G401 (cell line): ENCODE measurements around the gene UBE2O. TPM values are rescaled to one million over a fixed set of nuclear protein-coding genes. Genes with fewer than 3 reads are reported as not detected.
A peak's percentile ranks its signal among the peaks of the same experiment; 100 is the strongest.

Source experiments
- DNase-seq: peaks from one replicate; pipeline ENCODE4 v3.0.0-alpha.2; 2015; ENCODE audit warnings: low spot score
- in situ Hi-C: cut with HindIII; loops from 2 replicates; pipeline ENCODE4 v1.10.0; 2016; ENCODE audit warnings: low sequenced_read_pairs, mixed read lengths
- total RNA-seq: library from RNA; depleted of rRNA; stranded (reverse); fragments of >200 nt; shearing (Covaris generic); gene quantifications from 2 replicates; pipeline ENCODE4 v1.2.3, GENCODE V29; 2014

UBE2O gene
- total RNA-seq, 1 experiment from 2014 or later, result 30.5 TPM

GRCh38 chr17:76427501-76428231 lies 25.3 kb downstream of the UBE2O start:
- DNase-seq, result no peak
- in situ Hi-C loops, result no loop called here

GRCh38 chr17:76426853-76427252 lies 26.1 kb downstream of the UBE2O start:
- DNase-seq, result no peak
- in situ Hi-C loops, result no loop called here

- in situ Hi-C loops, result no loop called here
- no peak for DNase-seq
Observed at GRCh38 chr17:76422860-76423259, 30.1 kb downstream of the UBE2O start.

GRCh38 chr17:76422406-76422805 lies 30.5 kb downstream of the UBE2O start:
- DNase-seq, result no peak
- in situ Hi-C loops, result no loop called here

- in situ Hi-C loops, result no loop called here
- no peak for DNase-seq
Observed at GRCh38 chr17:76421044-76421407, 31.9 kb downstream of the UBE2O start.

GRCh38 chr17:76420356-76421043 lies 32.5 kb downstream of the UBE2O start:
- in situ Hi-C loops, result no loop called here
- no peak for DNase-seq

GRCh38 chr17:76419576-76420260 lies 33.2 kb downstream of the UBE2O start:
- in situ Hi-C loops, result no loop called here
- peak; percentile 49 for DNase-seq

GRCh38 chr17:76417499-76418143 lies 35.3 kb downstream of the UBE2O start:
- in situ Hi-C loops, result no loop called here
- DNase-seq, result no peak

GRCh38 chr17:76416899-76417298 lies 36.1 kb downstream of the UBE2O start:
- in situ Hi-C loops, result no loop called here
- DNase-seq, result no peak

GRCh38 chr17:76416457-76416856 lies 36.5 kb downstream of the UBE2O start:
- no peak for DNase-seq
- in situ Hi-C loops, result no loop called here

GRCh38 chr17:76415786-76416185 lies 37.2 kb downstream of the UBE2O start:
- in situ Hi-C loops, result no loop called here

GRCh38 chr17:76414334-76415295 lies 38.3 kb downstream of the UBE2O start:
- DNase-seq, result peak; percentile 90
- in situ Hi-C loops, result no loop called here

More at GRCh38 chr17:76415786-76416185, 37.2 kb downstream of the UBE2O start:
- no peak for DNase-seq

GRCh38 chr17:76411247-76411646 lies 41.7 kb downstream of the UBE2O start:
- in situ Hi-C loops, result no loop called here
- no peak for DNase-seq

- in situ Hi-C loops, result no loop called here
- no peak for DNase-seq
Observed at GRCh38 chr17:76410328-76410965, 42.5 kb downstream of the UBE2O start.

- in situ Hi-C loops, result no loop called here
- DNase-seq, result peak; percentile 89
Observed at GRCh38 chr17:76408037-76408849, 44.7 kb downstream of the UBE2O start.

- in situ Hi-C loops, result no loop called here
- DNase-seq, result no peak
Observed at GRCh38 chr17:76407509-76407908, 45.4 kb downstream of the UBE2O start.

GRCh38 chr17:76405967-76406647 lies 46.8 kb downstream of the UBE2O start:
- in situ Hi-C loops, result no loop called here
- no peak for DNase-seq
